ENCODE data around the gene NME2.

NME2 gene

DNA sequence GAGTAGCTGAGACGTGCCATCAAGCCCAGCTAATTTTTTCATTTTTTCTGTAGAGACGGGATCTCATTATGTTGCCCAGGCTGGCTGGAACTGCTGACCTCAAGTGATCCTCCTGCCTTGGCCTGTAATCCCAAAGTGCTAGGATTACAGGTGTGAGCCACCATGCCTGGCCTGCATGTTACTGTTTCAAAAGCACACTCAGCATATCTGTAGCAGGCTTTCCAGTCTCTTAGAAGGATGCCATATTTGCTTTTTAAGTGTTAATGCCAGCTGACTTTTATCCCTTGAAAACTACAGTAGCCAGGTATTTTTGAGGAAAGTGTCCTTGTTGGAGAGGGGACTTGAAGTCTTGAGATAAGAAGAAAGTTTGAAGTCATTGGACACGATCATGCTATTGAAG is 30.3 kb upstream of the NME2 start:
- no peak overlapping the region for H3K27ac ChIP-seq
- TF ChIP-seq CTCF (conservative IDR thresholded peaks at IDR 0.05; ENCODE audit: low read depth), result no peak
- ChIA-PET CTCF (interaction anchor here (0.6 to 0.7 kb wide), 2 partner anchors 18 to 637 kb away, joined by 4 read pairs; partner anchors contain the start of gene NME1), POLR2A (ENCODE audit: low non-redundant PET) (interaction anchor here (0.6 kb wide), 1 partner anchor 60 kb away, joined by 4 read pairs; no protein-coding TSS in a partner anchor)
- no peak for DNase-seq (ENCODE audit: low spot score)

GRCh38 chr17:51142597-51142996 is 23.6 kb upstream of the NME2 start:
- no peak overlapping the region for H3K27ac ChIP-seq
- no peak for DNase-seq (ENCODE audit: low spot score)
- TF ChIP-seq CTCF (conservative IDR thresholded peaks at IDR 0.05; ENCODE audit: low read depth), result no peak
- ChIA-PET CTCF (interaction anchor here (1.0 kb wide), 1 partner anchor 10 kb away, joined by 4 read pairs; the partner anchor contains the start of gene NME1), POLR2A (ENCODE audit: low non-redundant PET) (no interaction called here)

DNA sequence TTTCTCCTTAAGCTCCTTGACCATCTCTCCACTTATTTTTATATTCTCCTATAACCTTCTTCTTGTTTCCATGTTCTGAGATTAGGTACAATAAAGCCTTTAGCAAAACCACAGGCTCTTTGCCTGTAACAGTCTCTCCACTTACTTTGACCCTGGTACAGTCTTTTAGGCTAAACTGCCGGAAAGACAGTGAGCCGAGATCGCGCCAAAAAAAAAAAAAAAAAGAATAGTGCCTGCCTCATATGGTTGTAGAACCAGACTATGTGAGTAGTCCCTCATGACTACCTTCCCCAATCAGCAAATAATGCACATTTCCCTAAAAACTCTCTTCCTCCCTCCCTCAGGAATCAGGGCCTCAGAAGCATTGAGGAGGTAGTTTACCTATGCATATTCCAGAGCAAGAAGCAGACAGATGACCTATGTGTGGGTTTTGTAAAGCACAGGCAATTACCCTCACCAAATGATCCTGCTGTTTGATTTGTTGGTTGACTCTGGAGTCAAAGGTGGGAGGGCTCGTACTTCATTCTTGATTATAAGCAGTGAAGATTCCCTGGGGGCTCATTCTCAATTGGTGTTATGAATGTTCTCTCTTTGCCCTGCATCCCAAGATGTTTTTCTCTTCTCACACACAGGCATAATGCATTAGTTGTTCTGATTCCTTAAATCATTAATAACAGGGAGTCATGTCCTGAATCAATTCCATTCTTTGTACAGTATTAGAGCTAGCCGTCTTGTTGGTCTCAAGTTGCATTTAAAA is 21.8 kb upstream of the NME2 start:
- POLR2A ChIA-PET (ENCODE audit: low non-redundant PET), result no interaction called here
- no peak for DNase-seq (ENCODE audit: low spot score)
- TF ChIP-seq CTCF (conservative IDR thresholded peaks at IDR 0.05; ENCODE audit: low read depth), result no peak
- no peak overlapping the region for H3K27ac ChIP-seq
- CTCF ChIA-PET, result no interaction called here

DNA sequence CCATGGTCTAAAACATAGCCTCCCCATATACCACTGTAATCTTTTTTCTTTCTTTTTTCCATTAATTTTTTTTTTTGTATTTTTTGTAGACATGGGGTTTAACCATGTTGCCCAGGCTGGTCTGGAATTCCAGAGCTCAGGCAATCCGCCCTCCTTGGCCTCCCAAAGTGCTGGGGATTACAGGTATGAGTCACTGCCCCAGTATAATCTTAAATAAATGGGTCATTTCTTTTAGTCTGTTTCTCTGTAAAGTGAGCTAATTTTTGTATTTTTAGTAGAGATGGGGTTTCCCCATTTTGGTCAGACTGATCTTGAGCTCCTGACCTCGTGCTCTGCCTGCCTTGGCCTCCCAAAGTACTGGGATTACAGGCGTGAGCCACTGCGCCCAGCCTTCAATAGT is 18.6 kb upstream of the NME2 start:
- ChIA-PET CTCF (no interaction called here), POLR2A (ENCODE audit: low non-redundant PET) (no interaction called here)
- TF ChIP-seq CTCF (conservative IDR thresholded peaks at IDR 0.05; ENCODE audit: low read depth), result no peak
- no peak overlapping the region for H3K27ac ChIP-seq
- DNase-seq (ENCODE audit: low spot score), result no peak

GRCh38 chr17:51149163-51149562 is 17.0 kb upstream of the NME2 start:
- H3K27ac ChIP-seq, result no peak overlapping the region
- no peak for DNase-seq (ENCODE audit: low spot score)
- no peak for TF ChIP-seq CTCF (conservative IDR thresholded peaks at IDR 0.05; ENCODE audit: low read depth)
- POLR2A ChIA-PET (ENCODE audit: low non-redundant PET), result no interaction called here
- CTCF ChIA-PET, result no interaction called here

DNA sequence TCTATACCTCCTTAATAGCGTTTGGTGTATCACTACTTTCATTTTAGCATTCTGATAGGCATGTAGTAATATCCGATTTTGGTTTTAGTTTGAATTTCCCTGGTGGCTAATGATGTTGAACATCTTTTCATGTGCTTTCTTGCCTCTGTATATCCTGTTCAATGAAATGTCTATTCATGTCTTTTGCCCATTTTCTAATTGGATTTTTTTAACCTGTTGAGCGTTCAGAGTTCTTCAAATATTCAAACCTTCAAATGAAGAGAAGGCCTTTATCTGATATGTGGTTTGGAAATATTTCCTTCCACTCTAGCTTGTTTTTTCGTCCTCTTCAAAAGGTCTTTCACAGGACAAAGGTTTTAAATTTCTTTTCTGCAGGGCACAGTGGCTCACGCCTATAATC is 15.3 kb upstream of the NME2 start:
- no peak for DNase-seq (ENCODE audit: low spot score)
- TF ChIP-seq CTCF (conservative IDR thresholded peaks at IDR 0.05; ENCODE audit: low read depth), result no peak
- peak overlapping the region; percentile 84 for H3K27ac ChIP-seq
- POLR2A ChIA-PET (ENCODE audit: low non-redundant PET), result no interaction called here
- CTCF ChIA-PET, result no interaction called here

Measured in RWPE1 (cell line).